Subcutaneous abdominal adipose tissue (tissue), 5 donors: Measurements from ENCODE around the gene SGO2.
"Not testable (repeated sequence)": the region's sequence is repeated elsewhere in the genome, so short reads cannot be mapped to it uniquely, and the experiment has no call there.

Experiments
- H3K27ac ChIP-seq: one replicate; pipeline ENCODE4 v1.7.0; 2013; ENCODE audit warnings: low read depth, mild to moderate bottlenecking, inconsistent platforms, low read length, moderate library complexity
- H3K27me3 ChIP-seq, 5 donors: one replicate each; pipeline ENCODE4 v1.7.0; 2013; ENCODE audit warnings: low read length in 5 of 5, inconsistent platforms in 1 of 5; ENCODE audit not compliant: control insufficient read depth in 5 of 5, insufficient read depth in 4 of 5
- H3K36me3 ChIP-seq, 5 donors: one replicate each; pipeline ENCODE4 v1.7.0; 2013; ENCODE audit warnings: low read length in 5 of 5; ENCODE audit not compliant: control insufficient read depth in 5 of 5, insufficient read depth in 5 of 5
- H3K4me1 ChIP-seq, 5 donors: one replicate each; pipeline ENCODE4 v1.7.0; 2013; ENCODE audit warnings: low read length in 5 of 5, mild to moderate bottlenecking in 3 of 5, moderate library complexity in 1 of 5; ENCODE audit not compliant: control insufficient read depth in 5 of 5, insufficient read depth in 5 of 5
- H3K4me3 ChIP-seq, 5 donors: one replicate each; pipeline ENCODE4 v1.7.0; 2013; ENCODE audit warnings: low read length in 5 of 5, low read depth in 1 of 5
- H3K9ac ChIP-seq, 5 donors: one replicate each; pipeline ENCODE4 v1.7.0; 2013; ENCODE audit warnings: low read length in 5 of 5, mild to moderate bottlenecking in 4 of 5, moderate library complexity in 3 of 5
- H3K9me3 ChIP-seq, 5 donors: one replicate each; pipeline ENCODE4 v1.7.0; 2013; ENCODE audit warnings: low read length in 5 of 5; ENCODE audit not compliant: control insufficient read depth in 5 of 5
- donor health status: healthy.
- donor health status: healthy.
- donor health status: healthy.
- donor health status: healthy.
- donor health status: healthy.

Gene SGO2

GRCh38 chr2:200624026-200624425 is 98.0 kb downstream of the SGO2 start:
- no peak overlapping the region for H3K9ac ChIP-seq
- no peak overlapping the region for H3K27ac ChIP-seq
- H3K36me3 ChIP-seq, result peaks cover 0 to 22% (median 3%) of the 10 kb centered on the region in 5 donors
- H3K9me3 ChIP-seq, result no peaks in the 10 kb centered on the region
- H3K4me1 ChIP-seq, result peaks cover 0 to 10% (median 2%) of the 10 kb centered on the region in 5 donors
- no peak overlapping the region for H3K4me3 ChIP-seq
- H3K27me3 ChIP-seq, result no peaks in the 10 kb centered on the region

GRCh38 chr2:200624658-200625057 is 98.7 kb downstream of the SGO2 start:
- Histone ChIP-seq H3K27me3 (no peaks in the 10 kb centered on the region), H3K36me3 (peaks cover 0 to 22% (median 3%) of the 10 kb centered on the region in 5 donors), H3K27ac (no peak overlapping the region), H3K9me3 (no peaks in the 10 kb centered on the region), H3K4me1 (peaks cover 0 to 10% (median 2%) of the 10 kb centered on the region in 5 donors), H3K9ac (no peak overlapping the region), H3K4me3 (no peak overlapping the region)

- Histone ChIP-seq H3K9me3 (no peaks in the 10 kb centered on the region), H3K36me3 (peaks cover 0 to 22% (median 3%) of the 10 kb centered on the region in 5 donors), H3K27ac (no peak overlapping the region), H3K27me3 (no peaks in the 10 kb centered on the region), H3K4me3 (no peak overlapping the region), H3K4me1 (peaks cover 0 to 9% (median 2%) of the 10 kb centered on the region in 5 donors), H3K9ac (no peak overlapping the region)
Observed at GRCh38 chr2:200625282-200625681, 99.3 kb downstream of the SGO2 start.

GRCh38 chr2:200625958-200626363 is 100.0 kb downstream of the SGO2 start:
- Histone ChIP-seq H3K4me3 (no peak overlapping the region), H3K4me1 (peaks cover 0 to 2% (median 0%) of the 10 kb centered on the region in 5 donors), H3K9ac (no peak overlapping the region), H3K27me3 (no peaks in the 10 kb centered on the region), H3K9me3 (no peaks in the 10 kb centered on the region), H3K27ac (no peak overlapping the region), H3K36me3 (peaks cover 0 to 22% (median 3%) of the 10 kb centered on the region in 5 donors)

- no peaks in the 10 kb centered on the region for H3K9me3 ChIP-seq
- H3K27me3 ChIP-seq, result no peaks in the 10 kb centered on the region
- peaks cover 0 to 22% (median 3%) of the 10 kb centered on the region in 5 donors for H3K36me3 ChIP-seq
- no peak overlapping the region for H3K9ac ChIP-seq
- no peak overlapping the region for H3K27ac ChIP-seq
- no peak overlapping the region for H3K4me3 ChIP-seq
- no peaks in the 10 kb centered on the region for H3K4me1 ChIP-seq
Observed at GRCh38 chr2:200627110-200627770, 101.2 kb downstream of the SGO2 start.

- H3K9ac ChIP-seq, H3K4me1 ChIP-seq, H3K27me3 ChIP-seq, H3K9me3 ChIP-seq, H3K27ac ChIP-seq, H3K4me3 ChIP-seq: not testable (repeated sequence)
- peaks cover 0 to 18% (median 3%) of the 10 kb centered on the region in 5 donors for H3K36me3 ChIP-seq
Observed at GRCh38 chr2:200628461-200628860, 102.5 kb downstream of the SGO2 start.

GRCh38 chr2:200631287-200631686 is 105.3 kb downstream of the SGO2 start:
- Histone ChIP-seq H3K27ac (no peak overlapping the region), H3K9me3 (no peaks in the 10 kb centered on the region), H3K27me3 (no peaks in the 10 kb centered on the region), H3K9ac (no peak overlapping the region), H3K4me1 (peaks cover 0 to 4% (median 0%) of the 10 kb centered on the region in 5 donors), H3K4me3 (no peak overlapping the region), H3K36me3 (peaks cover 0 to 16% (median 6%) of the 10 kb centered on the region in 5 donors)
